ENCODE data around the gene LRIT1.

DNA sequence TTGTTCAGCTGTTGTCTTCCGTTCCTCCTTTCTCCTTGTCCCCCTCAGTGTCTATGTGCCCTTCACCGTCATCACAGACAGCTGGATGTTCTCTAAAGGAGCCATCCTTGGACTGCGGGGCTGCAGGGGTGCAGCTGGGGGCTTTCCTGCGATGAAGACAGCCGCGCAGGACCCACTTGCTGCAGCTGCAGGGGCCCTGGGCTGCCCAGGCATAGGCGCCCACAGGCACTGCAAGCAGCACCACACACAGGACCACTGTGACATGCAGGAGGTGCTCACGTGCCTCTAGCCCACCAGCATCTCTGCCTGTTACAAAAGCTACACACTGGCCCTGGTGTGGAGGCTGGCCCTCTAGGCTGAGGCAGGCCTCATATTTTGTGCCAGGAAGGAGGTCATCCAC is 19.4 kb downstream of the LRIT1 start:
- TF ChIP-seq CHD2 (IDR thresholded peaks at IDR 0.05; ENCODE audit: low read length, partially characterized antibody) (no peak), RFX5 (IDR thresholded peaks at IDR 0.05) (no peak), HOXB13 (CRISPR knock-in tag; IDR thresholded peaks at IDR 0.05; ENCODE audit: low read depth) (no peak)

Measured in A549 (cell line).